GM19023 (cell line): Measurements from ENCODE around the gene LANCL2.
"Not testable (repeated sequence)": the region's sequence is repeated elsewhere in the genome, so short reads cannot be mapped to it uniquely, and the experiment has no call there.

Experiments
- ATAC-seq: cut with Tn5 transposase; IDR thresholded peaks from one replicate; pipeline ENCODE4 v1.9.1; 2021; ENCODE audit warnings: mild to moderate bottlenecking, moderate library complexity; ENCODE audit not compliant: unreplicated experiment

The LANCL2 gene

GRCh38 chr7:55402506-55402905 lies 37.4 kb downstream of the LANCL2 start:
- ATAC-seq, result not testable (repeated sequence)

- no peak for ATAC-seq
Observed at GRCh38 chr7:55405856-55406541, 40.9 kb downstream of the LANCL2 start.

DNA sequence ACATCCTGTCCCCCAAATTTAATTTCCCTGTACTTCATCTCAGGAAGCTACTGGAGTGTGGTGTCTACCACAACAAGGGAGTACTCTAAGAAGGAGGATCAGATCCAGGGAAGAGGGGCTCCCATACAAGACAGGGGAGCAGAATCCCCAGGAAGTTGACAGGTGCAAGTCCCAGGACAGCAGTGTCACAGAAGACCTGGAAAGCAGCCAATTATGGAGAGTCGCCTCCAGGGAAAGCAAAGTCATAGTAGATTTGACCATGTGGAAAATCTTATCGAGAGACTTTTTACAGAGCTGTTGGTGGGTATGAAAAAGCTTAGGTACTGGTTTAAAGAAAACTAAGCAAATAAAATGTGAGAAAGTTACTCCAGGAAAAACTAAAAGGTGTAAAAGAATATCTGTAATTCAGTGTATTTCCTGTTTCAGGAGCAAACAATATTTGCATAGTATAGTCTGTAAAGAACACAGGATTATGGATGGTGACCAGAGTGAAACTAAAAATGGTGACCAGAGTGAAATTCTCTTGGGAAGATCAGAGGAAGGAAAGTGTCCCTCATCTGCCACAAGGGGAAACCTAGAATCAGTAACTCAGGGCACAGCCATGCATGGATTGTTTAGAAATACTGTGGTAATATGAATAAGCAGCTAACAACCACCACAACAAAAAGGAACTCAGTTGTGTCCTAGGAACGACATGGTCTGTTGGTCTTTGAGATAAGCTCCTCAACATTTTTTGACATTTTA lies 44.5 kb downstream of the LANCL2 start:
- ATAC-seq, result no peak

GRCh38 chr7:55410667-55411239 lies 45.6 kb downstream of the LANCL2 start:
- no peak for ATAC-seq

DNA sequence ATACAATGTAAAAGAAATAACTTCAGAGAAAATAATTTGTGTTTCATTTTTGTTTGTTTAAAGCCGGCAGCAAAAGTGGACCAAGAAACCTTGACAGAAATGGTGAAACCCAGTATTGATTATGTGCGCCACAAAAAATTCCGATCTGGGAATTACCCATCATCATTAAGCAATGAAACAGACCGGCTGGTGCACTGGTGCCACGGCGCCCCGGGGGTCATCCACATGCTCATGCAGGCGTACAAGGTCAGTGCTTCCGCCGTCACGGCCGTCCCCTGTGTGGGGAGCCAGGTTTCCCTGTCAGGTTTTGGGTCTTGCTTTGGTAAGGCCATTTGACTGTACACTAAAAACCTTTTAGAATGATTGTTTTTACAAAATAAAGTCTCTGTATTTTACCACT lies 46.7 kb downstream of the LANCL2 start:
- ATAC-seq, result no peak

- ATAC-seq, result no peak
Observed at GRCh38 chr7:55413442-55413841, 48.3 kb downstream of the LANCL2 start.

GRCh38 chr7:55415173-55415778 lies 50.1 kb downstream of the LANCL2 start:
- ATAC-seq, result peak; percentile 94

DNA sequence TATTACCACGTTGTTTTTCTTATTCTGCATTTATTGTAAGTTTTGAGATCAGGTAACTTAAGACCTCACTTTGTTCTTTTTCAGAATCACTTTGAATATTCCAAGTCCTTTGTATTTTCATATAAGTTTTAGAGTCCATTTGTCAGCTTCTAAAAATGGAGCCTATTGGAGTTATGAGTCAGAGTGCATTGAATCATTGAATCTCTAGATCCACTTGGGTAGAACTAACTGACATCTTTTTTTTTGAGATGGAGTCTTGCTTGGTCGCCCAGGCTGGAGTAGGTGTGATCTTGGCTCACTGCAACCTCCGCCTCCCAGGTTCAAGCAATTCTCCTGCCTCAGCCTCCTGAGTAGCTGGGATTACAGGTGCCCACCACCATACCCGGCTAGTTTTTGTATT lies 52.3 kb downstream of the LANCL2 start:
- ATAC-seq, result not testable (repeated sequence)

DNA sequence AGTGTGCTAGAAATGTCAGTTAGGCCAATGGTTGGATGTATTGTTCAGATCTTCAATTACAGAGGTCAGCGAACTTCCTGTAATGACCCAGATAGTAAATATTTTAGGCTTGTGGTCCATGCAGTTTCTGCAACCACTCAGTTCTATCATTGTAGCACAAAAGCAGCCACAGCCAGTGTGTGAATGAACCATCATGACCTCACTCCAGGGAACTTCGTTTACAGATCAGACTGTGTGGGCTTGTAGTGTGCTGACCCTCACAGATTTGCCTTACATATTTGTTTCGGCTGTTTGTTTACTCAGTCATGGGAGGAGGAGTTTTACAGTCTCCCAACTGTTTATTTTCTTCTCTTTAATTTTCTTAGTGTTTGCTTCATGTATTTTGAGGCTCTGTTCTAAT lies 55.4 kb downstream of the LANCL2 start:
- no peak for ATAC-seq

- ATAC-seq, result no peak
Observed at GRCh38 chr7:55423277-55423711, 58.2 kb downstream of the LANCL2 start.

GRCh38 chr7:55423891-55424290 lies 58.8 kb downstream of the LANCL2 start:
- ATAC-seq, result no peak

DNA sequence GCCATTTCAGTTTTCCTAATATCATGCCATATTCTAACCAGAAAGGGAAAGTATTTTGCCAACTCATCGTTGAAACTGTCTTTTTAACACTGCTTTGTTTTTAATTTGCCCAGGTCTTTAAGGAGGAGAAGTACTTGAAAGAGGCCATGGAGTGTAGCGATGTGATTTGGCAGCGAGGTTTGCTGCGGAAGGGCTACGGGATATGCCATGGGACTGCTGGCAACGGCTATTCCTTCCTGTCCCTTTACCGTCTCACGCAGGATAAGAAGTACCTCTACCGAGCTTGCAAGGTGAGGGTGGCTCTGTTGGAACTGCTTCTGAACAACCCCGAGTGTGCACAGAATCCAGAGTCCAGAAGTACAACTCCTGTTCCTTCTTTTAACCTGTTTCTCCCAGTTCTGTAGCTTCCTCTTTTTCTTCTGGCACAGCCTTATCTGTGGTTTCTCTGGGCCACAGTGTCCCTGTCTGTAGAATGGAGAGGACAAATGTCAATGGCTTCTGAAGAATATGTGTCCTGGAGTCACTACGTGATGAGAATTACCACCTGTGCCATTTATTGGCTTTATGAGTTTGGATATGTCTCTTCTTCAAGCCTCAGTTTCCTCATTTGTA lies 60.1 kb downstream of the LANCL2 start:
- no peak for ATAC-seq

DNA sequence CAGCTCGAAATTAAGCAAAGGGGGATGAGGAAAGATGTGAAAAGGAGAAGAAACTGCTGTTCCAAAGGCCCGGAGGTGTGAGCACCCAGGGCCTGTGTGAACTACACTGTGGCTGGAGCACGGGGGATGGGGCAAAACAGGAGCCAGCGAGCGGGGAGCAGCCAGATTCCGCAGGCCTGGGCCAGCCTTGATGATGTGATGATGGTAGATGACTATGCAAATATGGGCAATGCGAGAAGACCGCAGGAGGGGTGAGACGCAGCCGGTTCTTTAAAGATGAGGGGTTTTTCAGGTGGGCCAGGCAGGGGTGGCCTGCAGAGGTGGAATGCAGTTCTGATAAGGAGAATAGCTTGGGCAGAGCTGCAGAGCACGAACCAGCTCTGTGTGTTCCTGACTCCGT lies 61.5 kb downstream of the LANCL2 start:
- no peak for ATAC-seq

- no peak for ATAC-seq
Observed at GRCh38 chr7:55427342-55427741, 62.2 kb downstream of the LANCL2 start.

GRCh38 chr7:55427800-55428199 lies 62.7 kb downstream of the LANCL2 start:
- no peak for ATAC-seq

GRCh38 chr7:55429835-55430499 lies 64.8 kb downstream of the LANCL2 start:
- ATAC-seq, result no peak

DNA sequence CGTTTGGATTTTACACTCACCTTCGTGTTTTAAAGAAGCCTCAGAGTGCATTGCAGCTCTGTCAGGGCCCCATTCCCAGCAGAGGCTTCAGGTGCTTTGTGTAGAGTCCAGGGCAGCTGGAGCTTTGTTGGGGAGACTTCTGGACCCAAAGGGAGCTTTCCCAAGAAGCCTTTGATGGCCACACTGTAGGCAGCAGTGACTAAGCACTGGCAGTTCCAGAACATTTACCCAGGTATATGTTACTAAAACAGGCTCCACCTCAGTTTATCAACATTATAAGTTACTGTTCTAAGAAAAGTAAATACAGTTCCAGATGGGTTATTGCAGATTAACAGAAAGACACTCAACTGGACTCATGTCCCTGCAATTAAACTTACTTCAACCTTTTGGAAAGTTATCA lies 66.8 kb downstream of the LANCL2 start:
- ATAC-seq, result no peak

- no peak for ATAC-seq
Observed at GRCh38 chr7:55432506-55432905, 67.4 kb downstream of the LANCL2 start.

GRCh38 chr7:55432939-55433784 lies 68.0 kb downstream of the LANCL2 start:
- peak; percentile 74 for ATAC-seq

DNA sequence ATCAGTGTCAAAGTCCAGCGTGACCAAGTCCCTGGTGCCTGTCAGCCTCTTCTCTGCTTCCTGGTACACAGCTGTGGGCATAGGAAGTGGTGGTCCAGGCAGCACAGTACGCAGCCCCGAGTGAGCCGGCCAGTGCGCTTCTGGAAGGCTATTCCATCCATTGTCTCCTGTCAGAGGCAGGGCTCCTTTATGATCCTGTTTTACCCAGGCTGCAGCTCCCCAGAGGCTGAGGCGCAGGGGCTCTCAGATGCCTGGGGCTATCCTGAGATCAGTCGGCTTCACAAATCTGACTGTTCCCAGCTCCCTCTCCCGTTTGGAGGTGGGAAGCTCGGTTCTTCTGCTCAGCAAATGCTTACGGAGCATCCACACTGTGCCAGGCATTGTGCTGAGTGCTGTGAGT lies 70.3 kb downstream of the LANCL2 start:
- ATAC-seq, result no peak
